Left renal pelvis (tissue), 4 donors: ENCODE data around the gene C20orf173. TPM values are rescaled to one million over a fixed set of nuclear protein-coding genes. Genes with fewer than 3 reads are reported as not detected.

ENCODE experiments used
- DNase-seq, 4 donors: peaks; one replicate each; pipeline ENCODE4 v3.0.0-alpha.2; 2013; ENCODE audit warnings: low read depth in 4 of 4, low spot score in 3 of 4
- polyA plus RNA-seq, 4 donors: library from polyadenylated mRNA; unstranded; fragments of 120-200 nt; gene quantifications; one replicate each; pipeline ENCODE4 v1.2.1, GENCODE V29; 2013; ENCODE audit not compliant: insufficient read length in 4 of 4

C20orf173 gene
- polyA plus RNA-seq, 4 donors: not detected

DNA sequence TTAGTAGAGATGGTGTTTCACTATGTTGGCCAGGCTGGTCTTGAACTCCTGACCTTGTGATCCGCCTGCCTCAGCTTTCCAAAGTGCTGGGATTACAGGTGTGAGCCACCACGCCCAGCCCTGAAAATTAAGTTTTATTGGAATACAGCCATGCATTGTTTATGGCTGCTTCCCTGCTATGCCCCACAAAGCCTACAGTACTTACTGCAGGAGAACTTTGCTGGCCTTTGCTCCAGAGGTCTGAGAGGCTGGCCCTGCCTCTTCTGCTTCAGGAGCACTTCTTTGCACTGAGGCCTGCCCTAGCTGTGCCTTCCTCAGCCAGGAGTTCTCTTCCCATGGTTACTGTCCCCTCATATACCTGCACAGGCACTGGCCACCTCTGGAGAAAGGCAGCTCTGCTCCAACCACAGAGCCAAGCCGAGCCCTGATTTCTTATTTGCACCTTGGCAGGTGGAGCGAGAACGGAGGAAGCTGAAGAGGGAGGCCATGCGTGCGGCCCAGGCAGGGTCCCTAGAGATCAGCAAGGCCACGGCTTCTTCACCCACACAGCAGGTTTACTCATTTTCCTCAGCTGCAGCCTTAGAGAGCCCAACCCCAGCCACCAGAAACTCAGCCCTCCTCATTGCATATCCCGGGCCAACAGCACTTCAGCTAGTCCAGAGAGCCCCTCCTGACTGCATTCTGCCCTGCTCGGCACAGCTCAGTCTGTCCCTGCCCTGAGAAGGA, 20.8 kb downstream of the C20orf173 start:
- no peak for DNase-seq

DNA sequence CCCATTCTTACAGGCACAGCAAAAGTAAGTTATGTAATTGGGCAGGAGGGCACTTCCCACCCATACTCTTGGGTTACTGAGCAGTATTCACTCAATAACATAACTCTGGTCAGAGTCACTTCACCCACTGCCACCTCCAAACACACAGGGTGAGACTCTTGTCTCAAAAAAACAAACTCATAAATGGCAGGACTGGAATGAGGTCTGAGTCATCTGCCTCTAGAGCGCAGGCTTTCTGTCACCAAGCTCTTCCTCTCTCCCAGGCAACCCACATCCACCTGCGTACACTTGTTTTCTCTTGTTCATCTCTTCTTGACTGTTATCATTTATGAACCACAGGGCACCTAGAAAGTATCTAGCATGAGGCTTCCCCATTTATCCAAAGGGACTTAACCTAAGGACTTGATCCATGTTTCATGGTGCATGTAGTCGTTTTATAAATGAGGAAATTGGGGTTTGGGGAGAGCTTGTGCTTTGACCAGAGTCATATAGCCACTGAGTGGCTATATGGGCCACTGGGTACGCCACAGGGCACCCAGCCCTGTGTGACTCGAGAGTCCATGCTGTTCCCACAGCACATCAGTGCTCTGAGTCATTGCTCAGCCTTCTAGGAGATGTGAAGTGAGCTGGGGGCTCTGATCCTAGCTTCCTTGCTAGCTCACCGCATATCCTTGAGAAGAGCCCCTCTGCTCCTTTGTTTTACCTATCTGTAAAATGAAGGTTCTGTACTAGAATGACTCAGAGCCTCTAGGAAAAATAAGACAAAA, 22.4 kb downstream of the C20orf173 start:
- no peak for DNase-seq

DNA sequence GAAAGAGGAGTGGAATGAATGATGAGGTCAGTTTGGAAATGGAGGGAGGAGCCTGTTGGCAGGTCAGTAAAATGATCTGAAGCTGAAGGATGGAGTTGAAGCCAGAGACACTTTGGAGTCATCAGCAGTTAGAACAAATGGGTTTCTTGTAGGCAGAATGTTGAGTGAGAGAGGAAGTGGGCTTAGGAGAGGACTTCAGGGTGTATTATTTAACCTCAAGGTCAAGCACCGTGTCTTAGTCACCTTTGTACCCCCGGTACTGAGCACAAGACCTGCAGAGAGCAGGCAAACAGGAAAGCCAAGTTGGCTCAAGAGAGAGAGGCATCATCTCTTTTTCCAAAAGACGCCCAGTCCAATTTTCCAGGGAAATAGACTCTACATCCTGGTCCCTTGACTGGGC, 23.3 kb downstream of the C20orf173 start:
- DNase-seq: no peak

DNA sequence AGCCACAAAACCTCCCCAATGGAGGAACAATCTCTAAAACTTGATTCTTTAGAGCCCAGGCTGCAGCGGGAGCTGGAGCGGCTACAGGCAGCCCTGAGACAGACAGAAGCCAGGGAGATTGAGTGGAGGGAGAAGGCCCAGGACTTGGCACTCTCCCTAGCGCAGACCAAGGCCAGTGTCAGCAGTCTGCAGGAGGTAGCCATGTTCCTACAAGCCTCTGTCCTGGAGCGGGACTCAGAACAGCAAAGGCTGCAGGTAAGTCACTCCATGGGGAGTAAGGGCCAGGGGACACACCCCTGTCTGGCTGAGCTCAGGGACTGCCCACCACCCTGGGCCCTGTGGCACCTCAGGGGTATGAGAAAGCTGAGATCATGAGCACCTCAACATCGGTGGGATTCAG, 24.7 kb downstream of the C20orf173 start:
- no peak for DNase-seq

DNA sequence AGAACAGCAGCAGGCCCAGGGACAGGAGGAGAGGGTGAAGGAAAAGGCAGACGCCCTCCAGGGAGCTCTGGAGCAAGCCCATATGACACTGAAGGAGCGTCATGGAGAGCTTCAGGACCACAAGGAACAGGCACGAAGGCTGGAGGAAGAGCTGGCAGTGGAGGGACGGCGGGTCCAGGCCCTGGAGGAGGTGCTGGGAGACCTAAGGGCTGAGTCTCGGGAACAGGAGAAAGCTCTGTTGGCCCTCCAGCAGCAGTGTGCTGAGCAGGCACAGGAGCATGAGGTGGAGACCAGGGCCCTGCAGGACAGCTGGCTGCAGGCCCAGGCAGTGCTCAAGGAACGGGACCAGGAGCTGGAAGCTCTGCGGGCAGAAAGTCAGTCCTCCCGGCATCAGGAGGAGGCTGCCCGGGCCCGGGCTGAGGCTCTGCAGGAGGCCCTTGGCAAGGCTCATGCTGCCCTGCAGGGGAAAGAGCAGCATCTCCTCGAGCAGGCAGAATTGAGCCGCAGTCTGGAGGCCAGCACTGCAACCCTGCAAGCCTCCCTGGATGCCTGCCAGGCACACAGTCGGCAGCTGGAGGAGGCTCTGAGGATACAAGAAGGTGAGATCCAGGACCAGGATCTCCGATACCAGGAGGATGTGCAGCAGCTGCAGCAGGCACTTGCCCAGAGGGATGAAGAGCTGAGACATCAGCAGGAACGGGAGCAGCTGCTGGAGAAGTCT, 25.5 kb downstream of the C20orf173 start:
- DNase-seq: no peak

DNA sequence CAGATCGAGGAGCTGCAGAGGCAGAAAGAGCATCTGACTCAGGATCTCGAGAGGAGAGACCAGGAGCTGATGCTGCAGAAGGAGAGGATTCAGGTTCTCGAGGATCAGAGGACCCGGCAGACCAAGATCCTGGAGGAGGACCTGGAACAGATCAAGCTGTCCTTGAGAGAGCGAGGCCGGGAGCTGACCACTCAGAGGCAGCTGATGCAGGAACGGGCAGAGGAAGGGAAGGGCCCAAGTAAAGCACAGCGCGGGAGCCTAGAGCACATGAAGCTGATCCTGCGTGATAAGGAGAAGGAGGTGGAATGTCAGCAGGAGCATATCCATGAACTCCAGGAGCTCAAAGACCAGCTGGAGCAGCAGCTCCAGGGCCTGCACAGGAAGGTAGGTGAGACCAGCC, 26.2 kb downstream of the C20orf173 start:
- DNase-seq: no peak

DNA sequence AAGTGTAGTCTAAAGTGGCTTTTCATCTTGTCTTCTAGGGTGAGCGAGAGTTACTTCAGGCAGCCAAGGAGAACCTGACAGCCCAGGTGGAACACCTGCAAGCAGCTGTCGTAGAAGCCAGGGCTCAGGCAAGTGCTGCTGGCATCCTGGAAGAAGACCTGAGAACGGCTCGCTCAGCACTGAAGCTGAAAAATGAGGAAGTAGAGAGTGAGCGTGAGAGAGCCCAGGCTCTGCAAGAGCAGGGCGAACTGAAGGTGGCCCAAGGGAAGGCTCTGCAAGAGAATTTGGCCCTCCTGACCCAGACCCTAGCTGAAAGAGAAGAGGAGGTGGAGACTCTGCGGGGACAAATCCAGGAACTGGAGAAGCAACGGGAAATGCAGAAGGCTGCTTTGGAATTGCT, 27.1 kb downstream of the C20orf173 start:
- no peak for DNase-seq

DNA sequence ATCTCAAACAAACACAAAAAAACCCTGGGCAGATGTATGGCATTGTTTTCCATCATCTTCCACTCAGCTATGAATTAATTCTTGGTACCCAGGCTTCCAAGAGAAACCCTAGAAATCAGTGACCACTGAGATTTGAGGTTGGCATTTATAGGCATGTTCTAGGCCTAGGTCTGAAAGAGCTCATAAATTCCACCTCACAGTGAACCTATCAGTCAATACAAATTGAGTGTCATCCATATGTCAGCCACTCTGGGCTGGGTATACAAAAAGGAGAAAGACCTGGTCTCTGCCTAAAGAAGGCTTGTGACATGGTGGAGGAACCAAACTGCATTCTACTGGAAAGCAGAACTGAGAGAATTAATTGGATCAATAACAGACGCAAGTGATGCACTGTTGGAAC, 30.2 kb downstream of the C20orf173 start:
- DNase-seq: no peak

DNA sequence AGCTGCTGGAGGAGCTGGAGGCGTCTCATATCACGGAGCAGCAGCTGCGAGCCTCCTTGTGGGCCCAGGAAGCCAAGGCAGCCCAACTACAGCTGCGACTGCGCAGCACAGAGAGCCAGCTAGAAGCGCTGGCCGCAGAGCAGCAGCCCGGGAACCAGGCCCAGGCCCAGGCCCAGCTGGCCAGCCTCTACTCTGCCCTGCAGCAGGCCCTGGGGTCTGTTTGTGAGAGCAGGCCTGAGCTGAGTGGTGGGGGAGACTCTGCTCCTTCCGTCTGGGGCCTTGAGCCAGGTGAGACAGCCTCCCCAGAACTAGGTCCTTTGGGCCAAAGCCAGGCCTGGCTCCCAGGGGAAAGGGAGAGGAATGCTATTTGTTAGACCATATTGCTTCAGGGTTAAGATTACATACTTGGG, 31.7 kb downstream of the C20orf173 start:
- no peak for DNase-seq

DNA sequence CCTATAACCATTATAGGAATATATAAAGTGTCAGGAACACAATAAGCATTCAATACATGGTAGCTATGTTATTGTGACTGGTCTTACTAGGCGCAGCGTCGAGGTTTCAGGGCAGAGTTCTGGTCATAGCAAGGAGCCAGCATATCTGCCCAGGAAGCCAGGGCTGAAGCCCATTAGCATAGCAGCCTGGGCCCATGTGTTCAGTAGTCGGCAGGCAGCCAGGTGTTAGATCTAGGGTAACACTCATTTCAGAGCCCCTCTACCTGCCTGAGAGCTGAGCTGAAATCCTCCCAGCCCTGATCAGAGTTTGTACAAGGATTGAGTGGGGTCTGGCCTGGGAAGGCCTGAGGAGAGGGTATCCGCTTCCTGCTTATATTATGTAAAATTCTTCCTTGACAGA, 32.1 kb downstream of the C20orf173 start:
- no peak for DNase-seq

DNA sequence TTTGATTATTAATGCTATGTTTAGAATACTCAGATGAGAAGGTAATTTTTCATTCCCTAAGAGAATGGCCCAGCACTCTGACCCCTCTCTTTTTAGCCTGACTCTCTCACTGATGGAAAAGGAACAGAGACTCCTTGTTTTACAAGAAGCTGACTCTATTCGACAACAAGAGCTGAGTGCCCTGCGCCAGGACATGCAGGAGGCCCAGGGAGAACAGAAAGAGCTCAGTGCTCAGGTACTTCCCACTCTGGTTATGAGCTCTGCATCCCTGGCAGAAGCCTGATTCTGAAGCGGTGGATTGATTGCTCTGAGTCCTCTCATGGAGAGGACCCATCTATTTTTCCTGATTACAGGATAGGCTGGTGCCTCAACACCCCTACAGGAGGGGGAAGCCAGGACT, 33.0 kb downstream of the C20orf173 start:
- no peak for DNase-seq

DNA sequence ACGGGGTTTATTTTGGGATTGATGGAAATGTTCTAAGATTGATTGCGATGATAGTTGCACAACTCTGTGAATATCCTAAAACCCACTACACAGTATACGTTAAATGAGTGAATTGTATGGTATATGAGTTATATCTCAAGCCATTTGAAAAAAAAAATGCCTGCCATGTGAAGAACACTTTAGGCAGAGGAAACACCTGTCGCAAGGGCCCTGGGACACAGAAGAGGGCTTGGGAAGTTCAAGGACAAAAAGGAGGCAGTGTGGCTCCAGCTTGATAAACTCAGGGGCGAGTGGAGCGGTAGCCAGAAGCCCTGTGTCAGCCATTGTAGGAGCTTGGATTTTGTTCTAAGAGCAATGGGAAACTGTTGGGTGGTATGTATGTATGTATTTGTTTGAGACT, 37.1 kb downstream of the C20orf173 start:
- no peak for DNase-seq

DNA sequence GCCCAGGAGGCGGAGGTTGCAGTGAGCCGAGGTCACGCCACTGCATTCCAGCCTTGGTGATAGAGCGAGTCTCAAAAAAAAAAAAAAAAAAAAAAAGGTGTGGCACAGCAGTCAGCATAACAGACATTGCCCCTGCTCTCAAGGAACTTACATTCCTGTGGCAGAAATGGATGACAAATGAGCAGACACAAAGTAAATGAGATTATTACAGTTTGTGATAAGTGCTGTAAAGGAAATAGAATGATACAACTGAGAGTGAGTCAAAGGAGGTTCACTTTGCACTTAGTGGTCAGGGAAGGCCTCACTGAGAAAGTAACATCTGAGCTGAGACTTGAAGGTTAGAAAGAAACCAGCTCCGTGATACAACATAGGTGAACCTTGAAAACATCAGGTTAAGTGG, 37.6 kb downstream of the C20orf173 start:
- no peak for DNase-seq

DNA sequence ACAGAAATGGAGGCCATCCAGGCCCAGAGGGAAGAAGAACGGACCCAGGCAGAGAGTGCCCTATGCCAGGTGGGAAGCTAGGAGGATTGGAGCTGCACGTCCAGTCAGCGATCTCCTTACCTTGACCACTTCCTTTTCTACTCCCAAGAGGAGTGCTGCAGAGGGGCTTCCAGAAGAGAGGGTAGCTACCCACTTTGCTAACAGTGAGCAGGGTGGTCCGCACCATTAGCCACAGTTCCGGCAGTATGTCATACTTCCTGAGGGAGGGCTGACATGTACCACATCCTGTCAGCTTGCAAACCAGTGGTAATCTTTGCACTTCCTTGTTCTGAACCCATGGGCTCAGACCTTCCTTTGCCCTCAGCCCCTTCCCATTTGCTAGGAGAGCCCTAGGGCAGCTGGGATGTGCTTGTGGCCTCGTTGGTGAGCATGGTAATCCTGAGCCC, 38.7 kb downstream of the C20orf173 start:
- no peak for DNase-seq

DNA sequence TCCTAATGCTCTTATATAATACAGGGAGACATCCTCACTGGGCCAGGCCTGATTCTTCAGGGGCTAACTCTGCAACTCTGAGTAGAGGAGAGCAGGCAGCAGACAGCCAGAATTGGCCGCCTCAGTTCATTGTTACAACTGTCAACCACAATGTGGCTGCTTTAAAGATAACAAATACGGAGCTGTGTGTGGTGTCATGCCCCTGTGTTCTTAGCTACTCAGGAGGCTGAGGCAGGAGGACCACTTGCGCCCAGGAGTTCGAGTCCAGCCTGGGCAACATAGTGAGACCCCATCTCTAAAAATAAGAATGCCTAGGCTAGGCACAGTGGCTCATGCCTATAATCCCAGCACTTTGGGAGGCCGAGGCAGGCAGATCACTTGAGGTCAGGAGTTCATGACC, 39.7 kb downstream of the C20orf173 start:
- no peak for DNase-seq

DNA sequence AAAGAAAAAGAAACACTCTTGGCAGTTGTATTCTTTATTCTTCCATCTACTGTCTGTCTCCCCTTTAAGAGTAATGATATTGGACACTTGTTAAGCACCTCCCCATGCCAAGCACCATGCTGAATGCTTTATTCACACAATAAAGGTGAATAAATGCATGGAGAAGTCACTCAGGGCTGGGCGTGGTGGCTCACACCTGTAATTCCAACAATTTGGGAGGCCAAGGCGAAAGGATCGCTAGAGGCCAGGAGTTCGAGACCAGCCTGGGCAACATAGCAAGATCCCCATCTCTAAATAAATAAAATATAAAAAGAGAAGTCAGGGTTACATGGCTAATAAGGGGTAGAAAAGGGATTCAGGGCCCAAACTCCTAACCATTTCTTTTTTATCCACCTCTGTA, 42.0 kb downstream of the C20orf173 start:
- no peak for DNase-seq

DNA sequence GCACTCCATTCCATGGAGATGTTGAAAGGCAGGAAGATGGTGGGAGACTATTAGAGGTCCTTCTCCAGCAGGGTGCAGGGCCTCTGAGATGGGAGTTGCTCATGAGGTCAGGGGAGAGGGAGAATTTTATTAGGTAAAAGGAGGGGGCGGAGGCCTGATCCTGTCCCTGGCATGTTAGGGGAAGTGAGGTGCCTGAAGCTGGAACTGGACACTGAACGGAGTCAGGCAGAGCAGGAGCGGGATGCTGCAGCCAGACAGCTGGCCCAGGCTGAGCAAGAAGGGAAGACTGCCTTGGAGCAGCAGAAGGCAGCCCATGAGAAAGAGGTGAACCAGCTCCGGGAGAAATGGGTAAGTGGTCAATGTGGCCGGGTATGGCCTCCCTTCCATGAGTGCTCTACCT, 49.7 kb downstream of the C20orf173 start:
- DNase-seq: no peak

DNA sequence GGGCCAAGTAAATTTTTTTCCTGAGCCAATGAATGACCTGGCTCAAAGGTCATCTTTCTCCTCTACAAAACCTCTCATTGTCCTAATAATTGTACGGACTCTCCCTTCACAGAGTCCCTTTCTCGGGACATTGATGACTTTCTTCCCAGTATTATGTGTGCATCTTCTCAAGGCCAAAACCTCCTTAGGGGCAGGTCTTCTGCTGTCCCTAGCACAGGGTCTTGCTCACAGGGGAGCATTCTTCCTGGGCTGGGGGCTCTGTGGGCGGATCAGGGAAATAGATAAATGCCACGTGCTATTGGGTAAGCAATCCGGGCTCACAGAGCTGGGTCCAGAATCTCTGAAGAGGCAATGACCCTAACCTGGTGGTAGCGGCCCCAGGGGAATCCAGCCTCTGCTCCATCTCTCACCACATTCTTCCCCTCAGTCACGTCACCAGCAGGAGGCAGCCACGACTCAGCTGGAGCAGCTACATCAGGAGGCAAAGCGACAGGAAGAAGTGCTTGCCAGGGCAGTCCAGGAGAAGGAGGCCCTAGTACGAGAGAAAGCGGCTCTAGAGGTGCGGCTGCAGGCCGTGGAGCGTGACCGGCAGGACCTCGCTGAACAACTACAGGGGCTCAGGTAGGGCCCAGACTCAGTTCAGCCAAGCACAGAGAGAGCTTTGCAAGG, 50.5 kb downstream of the C20orf173 start:
- no peak for DNase-seq
